K562 (cell line): ENCODE results near the gene ARMC6. TPM values are rescaled to one million over a fixed set of nuclear protein-coding genes. Genes with fewer than 3 reads are reported as not detected.

ENCODE experiments used
- ATAC-seq: fragments of 200-7000 bp; cut with Tn5 transposase; 3 replicates; pipeline ENCODE4 v1.9.1; 2020; ENCODE audit warnings: moderate library complexity
- BruUV-seq: library from RNA; stranded (reverse); fragments of 400-500 nt; replicated peaks from 2 replicates; lab custom pipeline; 2021; lab: Mats Ljungman, UMichigan
- CTCF ChIA-PET: fragments of 300-600 bp; formaldehyde crosslinking; extraction: SDS; loops from one replicate; lab custom pipeline; 2021; ENCODE audit warnings: low intra/inter-chr PET ratio; lab: Yijun Ruan, JAX
- POLR2A ChIA-PET: fragments of 300-600, 350-650 bp; sonication (Branson Sonifier 250); formaldehyde crosslinking; extraction: SDS; loops from one replicate; lab custom pipeline; 2021; ENCODE audit warnings: antibody characterized with exemption, inconsistent platforms; lab: Yijun Ruan, JAX
- DNase-seq, 4 experiments: peaks; one replicate each; pipeline versions ENCODE4 v3.0.0 to v3.0.0-alpha.2; 2011 to 2018; ENCODE audit warnings: low spot score in 3 of 4, mixed read lengths in 3 of 4; ENCODE audit errors: extremely low read depth in 1 of 4
- FAIRE-seq: peaks from 2 replicates; lab custom pipeline; 2011; peaks lifted over from hg19 to GRCh38; lab: Jason Lieb, UNC
- H2AFZ ChIP-seq: 2 replicates; pipeline ENCODE4 v1.6.0; 2011; ENCODE audit warnings: low read depth, low read length, control low read depth, inconsistent platforms
- H3K27ac ChIP-seq: fragments of 200-600 bp; 3 replicates; pipeline ENCODE4 v1.8.0; 2011; ENCODE audit warnings: low read depth, mild to moderate bottlenecking, control low read depth, inconsistent platforms, low read length, moderate library complexity, mixed read lengths; ENCODE audit errors: extremely low read depth
- H3K27me3 ChIP-seq, 2 experiments: fragments of 300-600 bp in 1 of 2; 2 replicates in 1 of 2; 3 replicates in 1 of 2; pipeline versions ENCODE4 v1.6.0 to v1.8.0; 2011; ENCODE audit warnings: inconsistent platforms in 2 of 2, low read length in 2 of 2, mild to moderate bottlenecking in 1 of 2, mixed read lengths in 1 of 2, moderate library complexity in 1 of 2; ENCODE audit not compliant: control insufficient read depth in 2 of 2, insufficient read depth in 2 of 2
- H3K36me3 ChIP-seq: fragments of 300-600 bp; 3 replicates; pipeline ENCODE4 v1.8.0; 2011; ENCODE audit warnings: mild to moderate bottlenecking, low read length, inconsistent platforms; ENCODE audit not compliant: control insufficient read depth, insufficient read depth
- H3K4me1 ChIP-seq, 2 experiments: fragments of 200-600 bp in 1 of 2; replicated peaks in 1 of 2; 2 replicates in 1 of 2; 3 replicates in 1 of 2; pipeline versions ENCODE4 v1.5.1 to v1.8.0; 2011; ENCODE audit warnings: inconsistent platforms in 2 of 2, low read length in 2 of 2, mild to moderate bottlenecking in 1 of 2, mixed read lengths in 1 of 2, moderate library complexity in 1 of 2; ENCODE audit not compliant: control insufficient read depth in 2 of 2, insufficient read depth in 2 of 2
- H3K4me2 ChIP-seq: 2 replicates; pipeline ENCODE4 v1.6.1; 2011; ENCODE audit warnings: low read length, control low read depth, inconsistent platforms, mixed read lengths; ENCODE audit not compliant: insufficient read depth
- H3K4me3 ChIP-seq: fragments of 200-600 bp; sonication (generic), shearing (Covaris generic); 2 replicates; pipeline ENCODE4 v1.5.1; 2016; ENCODE audit warnings: control low read depth, inconsistent platforms
- H3K79me2 ChIP-seq: fragments of 200-600 bp; 3 replicates; pipeline ENCODE4 v1.8.0; 2011; ENCODE audit warnings: low read length, inconsistent platforms; ENCODE audit not compliant: control insufficient read depth, insufficient read depth
- H3K9ac ChIP-seq, 2 experiments: 2 replicates each; pipeline versions ENCODE4 v1.6.0 to v1.6.1; 2011; ENCODE audit warnings: low read depth in 2 of 2, low read length in 2 of 2, control low read depth in 1 of 2, inconsistent platforms in 1 of 2, mild to moderate bottlenecking in 1 of 2, mixed read lengths in 1 of 2; ENCODE audit not compliant: insufficient read depth in 1 of 2
- H3K9me1 ChIP-seq: one replicate; pipeline ENCODE4 v1.6.0; 2011; ENCODE audit warnings: inconsistent platforms, mild to moderate bottlenecking, low read length, moderate library complexity; ENCODE audit not compliant: control insufficient read depth, insufficient read depth
- H3K9me3 ChIP-seq: replicated peaks from 2 replicates; pipeline ENCODE4 v1.5.1; 2011; ENCODE audit warnings: low read depth, low read length, inconsistent platforms; ENCODE audit not compliant: control insufficient read depth, insufficient read depth
- H4K20me1 ChIP-seq: replicated peaks from 2 replicates; pipeline ENCODE4 v1.6.1; 2011; ENCODE audit warnings: low read length, inconsistent platforms, mixed read lengths; ENCODE audit not compliant: control insufficient read depth, insufficient read depth
- BACH1 ChIP-seq: fragments of 200-800 bp; sonication (Bioruptor generic); IDR thresholded peaks from 2 replicates; pipeline ENCODE4 v1.6.1; 2016; ENCODE audit warnings: missing genetic modification characterization, missing compliant biosample characterization
- CHD4 ChIP-seq: fragments of 200-600 bp; sonication (generic); IDR thresholded peaks from 3 replicates; pipeline ENCODE4 v1.6.1; 2012; ENCODE audit warnings: low read depth, mild to moderate bottlenecking, mixed read lengths, low read length, inconsistent platforms; ENCODE audit not compliant: insufficient read depth, insufficient replicate concordance, poor library complexity, severe bottlenecking
- ELF4 ChIP-seq: fragments of 450-650 bp; formaldehyde crosslinking; IDR thresholded peaks from 2 replicates; pipeline ENCODE4 v1.4.0; 2022; ENCODE audit warnings: missing genetic modification characterization
- KLF10 ChIP-seq: fragments of 250-450 bp; sonication (Bioruptor Pico); IDR thresholded peaks from 2 replicates; pipeline ENCODE4 v1.6.1; 2021; ENCODE audit warnings: matching md5 sums
- MBD2 ChIP-seq: sonication (generic); IDR thresholded peaks from 2 replicates; pipeline ENCODE4 v1.6.1; 2016; ENCODE audit warnings: low read depth, borderline replicate concordance
- PTRF ChIP-seq: fragments of 450-650 bp; IDR thresholded peaks from 2 replicates; pipeline ENCODE4 v1.6.1; 2016; ENCODE audit warnings: mild to moderate bottlenecking, missing genetic modification characterization, missing compliant biosample characterization
- SLC30A9 ChIP-seq: fragments of 250-450 bp; sonication (Bioruptor Pico); IDR thresholded peaks from 2 replicates; pipeline ENCODE4 v1.8.0; 2022; ENCODE audit warnings: mild to moderate bottlenecking, moderate library complexity
- TRIM28 ChIP-seq: fragments of 450-650 bp; IDR thresholded peaks from 2 replicates; pipeline ENCODE4 v1.6.1; 2017
- ZBTB11 ChIP-seq, 3 experiments: fragments of 200-800 bp in 1 of 3; fragments of 250-450 bp in 1 of 3; fragments of 450-650 bp in 1 of 3; sonication (Bioruptor Pico) in 1 of 3; sonication (Bioruptor generic) in 1 of 3; formaldehyde crosslinking in 1 of 3; IDR thresholded peaks; 2 replicates each; pipeline versions ENCODE4 v1.6.1 to v1.8.0; 2016 to 2022; ENCODE audit warnings: mild to moderate bottlenecking in 2 of 3, missing genetic modification characterization in 2 of 3, missing compliant biosample characterization in 1 of 3, moderate library complexity in 1 of 3
- ZNF224 ChIP-seq: sonication (generic); formaldehyde crosslinking; IDR thresholded peaks from 2 replicates; pipeline ENCODE4 v1.8.0; 2022; ENCODE audit warnings: mild to moderate bottlenecking, missing genetic modification reagents
- ZNF444 ChIP-seq: fragments of 250-450 bp; sonication (Bioruptor Pico); IDR thresholded peaks from 2 replicates; pipeline ENCODE4 v1.4.0; 2020; ENCODE audit warnings: mild to moderate bottlenecking, moderate library complexity
- WGBS: fragments of 100-300 bp; shearing (Covaris generic); methylation state at CpG from one replicate; pipeline ENCODE4 v1.1.6; 2016; ENCODE audit warnings: low coverage, mixed read lengths; ENCODE audit not compliant: insufficient coverage; ENCODE audit errors: missing lambda C conversion rate; 5-methylcytosine and 5-hydroxymethylcytosine counted together
- in situ Hi-C: fragments of 300-500 bp; cut with MboI; formaldehyde crosslinking; loops from 4 replicates; pipeline ENCODE4 v1.15.0; 2018; ENCODE audit warnings: inconsistent platforms, mixed read lengths
- intact Hi-C: fragments of 100-400 bp; cut with micrococcal nuclease; formaldehyde crosslinking; loops from 2 replicates; pipeline ENCODE4 v1.14.2; 2022
- polyA plus RNA-seq, 8 experiments: library from polyadenylated mRNA; depleted of rRNA in 4 of 8; stranded (reverse) in 5 of 8; unstranded in 3 of 8; fragments of >200 nt; fragmentation: Nextera tagmentation in 2 of 8; fragmentation: Illumina TruSeq in 1 of 8; extraction: Ambion mirVana in 2 of 8; extraction: Trizol in 1 of 8; gene quantifications; 2 replicates each; pipeline versions ENCODE4 v1.2.1 to v1.2.3, GENCODE V29; 2011 to 2014; ENCODE audit warnings: inconsistent platforms in 1 of 8, missing spikeins in 1 of 8
- total RNA-seq, 7 experiments: library from RNA; depleted of rRNA in 6 of 7; stranded (reverse); fragments of >200 nt in 6 of 7; fragmentation: Illumina TruSeq in 2 of 7; extraction: Trizol in 2 of 7; gene quantifications; 2 replicates each; pipeline versions ENCODE4 v1.2.1 to v1.2.3, GENCODE V29; 2011 to 2021; ENCODE audit warnings: low replicate concordance in 1 of 7
- TF ChIP-seq, protein P1 (sequence below): fragments of 250-450 bp; sonication (Bioruptor Pico); IDR thresholded peaks from 2 replicates; pipeline ENCODE4 v1.6.1; 2021; ENCODE audit warnings: mild to moderate bottlenecking
- TF ChIP-seq, protein P2 (sequence below): fragments of 250-450 bp; sonication (Bioruptor Pico); IDR thresholded peaks from 2 replicates; pipeline ENCODE4 v1.5.0; 2021
- TF ChIP-seq, protein P3 (sequence below): fragments of 250-450 bp; sonication (Bioruptor Pico); IDR thresholded peaks from 2 replicates; pipeline ENCODE4 v1.8.0; 2021; ENCODE audit warnings: moderate library complexity, mild to moderate bottlenecking, inconsistent platforms
- TF ChIP-seq, protein P4 (sequence below): fragments of 450-650 bp; IDR thresholded peaks from 2 replicates; pipeline ENCODE4 v1.6.1; 2016; ENCODE audit warnings: borderline replicate concordance

The ARMC6 gene
- total and polyA plus RNA-seq, 9 of the 15 experiments (the other 6 are each of a cell fraction or from before 2014, with no cell fraction given): 2.1 to 93.4 (median 63.6) TPM

DNA sequence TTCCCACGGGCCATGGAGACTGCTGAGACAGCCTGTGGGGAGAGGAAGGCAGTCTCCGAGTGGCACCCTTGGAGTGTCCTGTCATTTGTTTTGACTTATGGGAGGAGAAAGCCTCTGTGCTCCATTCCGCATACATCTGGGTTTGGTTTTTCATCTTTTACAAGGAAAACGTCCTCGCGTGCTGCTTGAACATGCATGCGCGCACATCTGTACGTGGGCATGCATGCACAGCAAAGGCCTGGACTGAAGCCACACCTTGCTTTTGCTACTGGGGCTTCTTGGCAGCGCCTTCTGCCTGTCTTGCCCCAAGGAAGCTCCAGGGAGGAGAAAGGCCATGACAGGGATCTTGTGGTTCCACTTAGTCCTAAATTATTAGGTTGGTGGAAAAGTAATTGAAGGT, 44.1 kb upstream of the ARMC6 start:
- Histone ChIP-seq H2AFZ (no peak overlapping the region), H3K9me1 (no peaks in the 10 kb centered on the region), H3K36me3 (peaks cover 32% of the 10 kb centered on the region; the same call in 2 of the 3 replicates), H3K9me3 (no peaks in the 10 kb centered on the region), H3K4me3 (no peak overlapping the region), H3K4me1 (peaks cover 0 to 9% of the 10 kb centered on the region in 2 experiments; a peak in 1 of 5 replicates), H3K9ac (no peak overlapping the region), H3K27ac (no peak overlapping the region), H3K27me3 (peaks cover 7 to 10% of the 10 kb centered on the region in 2 experiments; a peak in 3 of 5 replicates), H4K20me1 (peaks cover 7% of the 10 kb centered on the region; the same call in 1 of the 2 replicates), H3K4me2 (no peak overlapping the region), H3K79me2 (no peaks in the 10 kb centered on the region)
- WGBS: 57% methylated on average over 10 of the region's 10 CpGs
- BruUV-seq: no TSS peak
- in situ Hi-C loops: no loop called here
- intact Hi-C loops: loop anchor here (5.0 kb wide), 2 partner anchors 47 to 217 kb away; partner anchors contain the start of gene HOMER3
- no peak for ATAC-seq
- POLR2A ChIA-PET: interaction anchor here (0.6 to 1.0 kb wide), 5 partner anchors 9 to 125 kb away, joined by 3 read pairs; no protein-coding TSS in a partner anchor
- CTCF ChIA-PET: no interaction called here
- no peak for FAIRE-seq
- no peak for DNase-seq
- TF ChIP-seq MBD2 (no peak), CHD4 (no peak), PTRF (tag) (no peak), TRIM28 (no peak), ELF4 (CRISPR knock-in tag) (no peak), ZNF224 (CRISPR knock-in tag) (no peak), ZNF444 (no peak), BACH1 (tag) (no peak), KLF10 (CRISPR knock-in tag) (no peak), SLC30A9 (CRISPR knock-in tag) (no peak), ZBTB11 (CRISPR knock-in tag; IDR thresholded peaks at IDR 0.05) (no peak)
- TF ChIP-seq, protein P1, sequence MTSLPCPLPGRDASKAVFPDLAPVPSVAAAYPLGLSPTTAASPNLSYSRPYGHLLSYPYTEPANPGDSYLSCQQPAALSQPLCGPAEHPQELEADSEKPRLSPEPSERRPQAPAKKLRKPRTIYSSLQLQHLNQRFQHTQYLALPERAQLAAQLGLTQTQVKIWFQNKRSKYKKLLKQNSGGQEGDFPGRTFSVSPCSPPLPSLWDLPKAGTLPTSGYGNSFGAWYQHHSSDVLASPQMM: no peak
- TF ChIP-seq, protein P2, sequence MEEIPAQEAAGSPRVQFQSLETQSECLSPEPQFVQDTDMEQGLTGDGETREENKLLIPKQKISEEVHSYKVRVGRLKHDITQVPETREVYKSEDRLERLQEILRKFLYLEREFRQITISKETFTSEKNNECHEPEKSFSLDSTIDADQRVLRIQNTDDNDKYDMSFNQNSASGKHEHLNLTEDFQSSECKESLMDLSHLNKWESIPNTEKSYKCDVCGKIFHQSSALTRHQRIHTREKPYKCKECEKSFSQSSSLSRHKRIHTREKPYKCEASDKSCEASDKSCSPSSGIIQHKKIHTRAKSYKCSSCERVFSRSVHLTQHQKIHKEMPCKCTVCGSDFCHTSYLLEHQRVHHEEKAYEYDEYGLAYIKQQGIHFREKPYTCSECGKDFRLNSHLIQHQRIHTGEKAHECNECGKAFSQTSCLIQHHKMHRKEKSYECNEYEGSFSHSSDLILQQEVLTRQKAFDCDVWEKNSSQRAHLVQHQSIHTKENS (CRISPR knock-in tag): no peak
- TF ChIP-seq, protein P3, sequence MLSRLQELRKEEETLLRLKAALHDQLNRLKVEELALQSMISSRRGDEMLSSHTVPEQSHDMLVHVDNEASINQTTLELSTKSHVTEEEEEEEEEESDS: no peak
- TF ChIP-seq, protein P4, sequence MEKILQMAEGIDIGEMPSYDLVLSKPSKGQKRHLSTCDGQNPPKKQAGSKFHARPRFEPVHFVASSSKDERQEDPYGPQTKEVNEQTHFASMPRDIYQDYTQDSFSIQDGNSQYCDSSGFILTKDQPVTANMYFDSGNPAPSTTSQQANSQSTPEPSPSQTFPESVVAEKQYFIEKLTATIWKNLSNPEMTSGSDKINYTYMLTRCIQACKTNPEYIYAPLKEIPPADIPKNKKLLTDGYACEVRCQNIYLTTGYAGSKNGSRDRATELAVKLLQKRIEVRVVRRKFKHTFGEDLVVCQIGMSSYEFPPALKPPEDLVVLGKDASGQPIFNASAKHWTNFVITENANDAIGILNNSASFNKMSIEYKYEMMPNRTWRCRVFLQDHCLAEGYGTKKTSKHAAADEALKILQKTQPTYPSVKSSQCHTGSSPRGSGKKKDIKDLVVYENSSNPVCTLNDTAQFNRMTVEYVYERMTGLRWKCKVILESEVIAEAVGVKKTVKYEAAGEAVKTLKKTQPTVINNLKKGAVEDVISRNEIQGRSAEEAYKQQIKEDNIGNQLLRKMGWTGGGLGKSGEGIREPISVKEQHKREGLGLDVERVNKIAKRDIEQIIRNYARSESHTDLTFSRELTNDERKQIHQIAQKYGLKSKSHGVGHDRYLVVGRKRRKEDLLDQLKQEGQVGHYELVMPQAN: no peak
